IMR-90 (cell line): ENCODE data around the gene LYVE1. TPM values are rescaled to one million over a fixed set of nuclear protein-coding genes. Genes with fewer than 3 reads are reported as not detected.

Experiments used
- ATAC-seq: fragments of 200-7000 bp; cut with Tn5 transposase; 2 replicates; pipeline ENCODE4 v1.9.1; 2020; ENCODE audit warnings: low read depth, mild to moderate bottlenecking, moderate library complexity
- BruUV-seq: library from RNA; stranded (reverse); fragments of 400-500 nt; replicated peaks from 2 replicates; lab custom pipeline; 2021; lab: Mats Ljungman, UMichigan
- CTCF ChIA-PET: fragments of 300-600 bp; formaldehyde crosslinking; extraction: SDS; loops from one replicate; lab custom pipeline; 2021; ENCODE audit warnings: antibody characterized with exemption; lab: Yijun Ruan, JAX
- POLR2A ChIA-PET: fragments of 300-600 bp; sonication (Branson Sonifier 250); formaldehyde crosslinking; loops from one replicate; lab custom pipeline; 2022; ENCODE audit warnings: antibody characterized with exemption; ENCODE audit not compliant: unreplicated experiment; lab: Charles Lee
- DNase-seq: peaks from one replicate; pipeline ENCODE4 v3.0.0; 2013
- H2AFZ ChIP-seq: replicated peaks from 2 replicates; pipeline ENCODE3; 2013; ENCODE audit warnings: low read length, mild to moderate bottlenecking; ENCODE audit not compliant: poor library complexity
- H2AK5ac ChIP-seq: 2 replicates; pipeline ENCODE4 v1.6.1; 2013; ENCODE audit warnings: low read depth, low read length, inconsistent platforms
- H2AK9ac ChIP-seq: replicated peaks from 2 replicates; pipeline ENCODE3; 2013; ENCODE audit warnings: mild to moderate bottlenecking, low read depth, low read length, moderate library complexity; ENCODE audit not compliant: poor library complexity
- H2BK120ac ChIP-seq: 2 replicates; pipeline ENCODE4 v1.6.1; 2013; ENCODE audit warnings: low read depth, low read length, inconsistent platforms
- H2BK15ac ChIP-seq: 3 replicates; pipeline ENCODE4 v1.6.1; 2013; ENCODE audit warnings: low read depth, low read length, inconsistent platforms
- H2BK20ac ChIP-seq: 2 replicates; pipeline ENCODE4 v1.6.1; 2013; ENCODE audit warnings: low read depth, mild to moderate bottlenecking, inconsistent platforms, low read length, moderate library complexity
- H2BK5ac ChIP-seq: 2 replicates; pipeline ENCODE4 v1.6.1; 2013; ENCODE audit warnings: mild to moderate bottlenecking, low read depth, low read length, inconsistent platforms; ENCODE audit not compliant: poor library complexity, severe bottlenecking
- H3K14ac ChIP-seq: replicated peaks from 2 replicates; pipeline ENCODE4 v1.6.1; 2013; ENCODE audit warnings: low read depth, low read length, inconsistent platforms
- H3K18ac ChIP-seq: 2 replicates; pipeline ENCODE4 v1.6.1; 2013; ENCODE audit warnings: low read depth, low read length, control low read depth
- H3K23ac ChIP-seq: 2 replicates; pipeline ENCODE4 v1.6.1; 2013; ENCODE audit warnings: low read depth, low read length, inconsistent platforms
- H3K27ac ChIP-seq: 2 replicates; pipeline ENCODE4 v1.5.1; 2013; ENCODE audit warnings: mild to moderate bottlenecking, control low read depth, low read length; ENCODE audit not compliant: insufficient read depth
- H3K27me3 ChIP-seq: 2 replicates; pipeline ENCODE4 v1.6.1; 2013; ENCODE audit warnings: low read length; ENCODE audit not compliant: control insufficient read depth, insufficient read depth
- H3K36me3 ChIP-seq: 2 replicates; pipeline ENCODE4 v1.6.1; 2013; ENCODE audit warnings: low read length, mixed read lengths; ENCODE audit not compliant: control insufficient read depth, insufficient read depth
- H3K4ac ChIP-seq: 2 replicates; pipeline ENCODE4 v1.6.1; 2013; ENCODE audit warnings: low read depth, low read length, inconsistent platforms
- H3K4me1 ChIP-seq: 2 replicates; pipeline ENCODE4 v1.6.1; 2013; ENCODE audit warnings: low read length, mixed read lengths; ENCODE audit not compliant: control insufficient read depth, insufficient read depth
- H3K4me2 ChIP-seq: 2 replicates; pipeline ENCODE4 v1.6.1; 2013; ENCODE audit warnings: low read depth, mild to moderate bottlenecking, control low read depth, low read length, moderate library complexity
- H3K4me3 ChIP-seq: 2 replicates; pipeline ENCODE4 v1.5.1; 2013; ENCODE audit warnings: low read depth, mild to moderate bottlenecking, control low read depth, low read length, moderate library complexity; ENCODE audit not compliant: insufficient read depth
- H3K56ac ChIP-seq: 2 replicates; pipeline ENCODE4 v1.6.1; 2013; ENCODE audit warnings: low read length, inconsistent platforms; ENCODE audit not compliant: insufficient read depth; ENCODE audit errors: extremely low read depth
- H3K79me1 ChIP-seq, 2 experiments: 2 replicates each; pipeline ENCODE4 v1.6.1; 2013; ENCODE audit warnings: low read length in 2 of 2, inconsistent platforms in 1 of 2, low read depth in 1 of 2
- H3K9ac ChIP-seq: 2 replicates; pipeline ENCODE4 v1.6.1; 2013; ENCODE audit warnings: low read depth, low read length, control low read depth
- H3K9me1 ChIP-seq: 2 replicates; pipeline ENCODE4 v1.6.1; 2013; ENCODE audit warnings: low read length, inconsistent platforms; ENCODE audit not compliant: insufficient read depth
- H3K9me3 ChIP-seq: 2 replicates; pipeline ENCODE4 v1.6.1; 2013; ENCODE audit warnings: low read length; ENCODE audit not compliant: control insufficient read depth, insufficient read depth
- H4K20me1 ChIP-seq: 2 replicates; pipeline ENCODE4 v1.6.1; 2013; ENCODE audit warnings: low read length, inconsistent platforms; ENCODE audit not compliant: insufficient read depth
- H4K5ac ChIP-seq: 2 replicates; pipeline ENCODE4 v1.6.1; 2013; ENCODE audit warnings: mild to moderate bottlenecking, low read depth, low read length, control low read depth
- H4K8ac ChIP-seq, 2 experiments: 2 replicates each; pipeline ENCODE4 v1.6.1; 2013; ENCODE audit warnings: low read depth in 2 of 2, low read length in 2 of 2, control low read depth in 1 of 2, inconsistent platforms in 1 of 2
- H4K91ac ChIP-seq: 2 replicates; pipeline ENCODE4 v1.6.1; 2013; ENCODE audit warnings: low read depth, low read length, inconsistent platforms; ENCODE audit not compliant: insufficient read depth
- BHLHE40 ChIP-seq: fragments of 150-350 bp; IDR thresholded peaks from 2 replicates; pipeline ENCODE4 v1.6.1; 2016; ENCODE audit warnings: mild to moderate bottlenecking, low read depth, low read length
- CTCF ChIP-seq: conservative IDR thresholded peaks from 2 replicates; pipeline ENCODE4 v1.5.1; 2012; ENCODE audit warnings: mild to moderate bottlenecking, low read depth, low read length, improper control_type of control experiment
- ELK1 ChIP-seq: fragments of 150-350 bp; IDR thresholded peaks from 2 replicates; pipeline ENCODE4 v1.6.1; 2016; ENCODE audit warnings: low read depth, mild to moderate bottlenecking, low read length, moderate library complexity, borderline replicate concordance
- FOS ChIP-seq: fragments of 150-350 bp; IDR thresholded peaks from 2 replicates; pipeline ENCODE4 v1.6.1; 2016; ENCODE audit warnings: low read depth, low read length
- MAFK ChIP-seq: IDR thresholded peaks from 2 replicates; pipeline ENCODE4 v1.6.1; 2012; ENCODE audit warnings: low read depth, low read length, improper control_type of control experiment
- MAZ ChIP-seq: IDR thresholded peaks from 2 replicates; pipeline ENCODE4 v1.6.1; 2012; ENCODE audit warnings: low read depth, mild to moderate bottlenecking, low read length, improper control_type of control experiment, moderate library complexity, borderline replicate concordance
- MXI1 ChIP-seq: IDR thresholded peaks from 2 replicates; pipeline ENCODE4 v1.6.1; 2012; ENCODE audit warnings: low read depth, mild to moderate bottlenecking, low read length, moderate library complexity, borderline replicate concordance
- NFE2L2 ChIP-seq: fragments of 150-350 bp; IDR thresholded peaks from 2 replicates; pipeline ENCODE4 v1.6.1; 2016; ENCODE audit warnings: low read depth, mild to moderate bottlenecking, low read length
- POLR2A ChIP-seq: IDR thresholded peaks from 2 replicates; pipeline ENCODE4 v1.6.1; 2012; ENCODE audit warnings: mild to moderate bottlenecking, low read depth, low read length
- RAD21 ChIP-seq: IDR thresholded peaks from 2 replicates; pipeline ENCODE4 v1.6.1; 2012; ENCODE audit warnings: low read length, improper control_type of control experiment
- SMC3 ChIP-seq: fragments of 150-350 bp; IDR thresholded peaks from 2 replicates; pipeline ENCODE4 v1.6.1; 2016; ENCODE audit warnings: low read depth, mild to moderate bottlenecking, antibody characterized with exemption, low read length, moderate library complexity
- USF2 ChIP-seq: fragments of 150-350 bp; IDR thresholded peaks from 2 replicates; pipeline ENCODE4 v1.6.1; 2017; ENCODE audit warnings: mild to moderate bottlenecking, antibody characterized with exemption, low read length, low read depth
- WGBS, 2 experiments: methylation state at CpG; one replicate each; pipeline versions ENCODE4 v1.1.5 to v1.1.7; 2013; ENCODE audit warnings: missing lambda C conversion rate in 2 of 2; ENCODE audit not compliant: insufficient read length in 1 of 2; ENCODE audit errors: extremely low coverage in 2 of 2; 5-methylcytosine and 5-hydroxymethylcytosine counted together
- dilution Hi-C: fragments of 300-500 bp; cut with HindIII; formaldehyde crosslinking; loops from one replicate; pipeline ENCODE4 v1.14.3; 2018; ENCODE audit warnings: low sequenced_read_pairs; ENCODE audit not compliant: unreplicated experiment
- in situ Hi-C: fragments of 300-500 bp; cut with MboI; formaldehyde crosslinking; loops from 3 replicates; pipeline ENCODE4 v1.14.3; 2019; ENCODE audit warnings: low sequenced_read_pairs, inconsistent platforms, mixed read lengths
- intact Hi-C: fragments of 100-400 bp; cut with micrococcal nuclease; formaldehyde crosslinking; loops from 2 replicates; pipeline ENCODE4 v1.10.0; 2022
- polyA plus RNA-seq, 3 experiments: library from polyadenylated mRNA; depleted of rRNA; stranded (reverse); fragments of >200 nt; gene quantifications; 2 replicates each; pipeline ENCODE4 v1.2.3, GENCODE V29; 2012; ENCODE audit warnings: low replicate concordance in 1 of 3
- total RNA-seq: library from RNA; depleted of rRNA; stranded (reverse); fragments of >200 nt; gene quantifications from 2 replicates; pipeline ENCODE4 v1.2.3, GENCODE V29; 2012

Gene LYVE1
- total and polyA plus RNA-seq, 2 of the 4 experiments (the other 2 are of a cell fraction): not detected

GRCh38 chr11:10602945-10603344 lies 34.5 kb upstream of the LYVE1 start:
- Histone ChIP-seq H3K14ac (no peak overlapping the region), H3K4me1 (peaks cover 46% of the 10 kb centered on the region), H2AFZ (no peak overlapping the region), H3K4me3 (no peak overlapping the region), H3K56ac (no peak overlapping the region), H3K9ac (no peak overlapping the region), H3K36me3 (peaks cover 39% of the 10 kb centered on the region), H3K79me1 (peaks cover 0 to 24% of the 10 kb centered on the region in 2 experiments; a peak in 2 of 4 replicates), H3K27me3 (no peaks in the 10 kb centered on the region), H2AK5ac (no peak overlapping the region), H3K4me2 (no peak overlapping the region), H3K4ac (no peak overlapping the region), H3K9me1 (peaks cover 43% of the 10 kb centered on the region), H4K5ac (no peak overlapping the region), H4K8ac (no peak overlapping the region), H2AK9ac (no peak overlapping the region), H3K27ac (no peak overlapping the region), H2BK20ac (no peak overlapping the region), H2BK120ac (no peak overlapping the region), H3K9me3 (no peaks in the 10 kb centered on the region), H4K91ac (no peak overlapping the region), H2BK5ac (no peak overlapping the region), H3K23ac (no peak overlapping the region), H4K20me1 (no peaks in the 10 kb centered on the region), H3K18ac (no peak overlapping the region; the same call in 1 of the 2 replicates), H2BK15ac (no peak overlapping the region)
- ChIA-PET POLR2A (no interaction called here), CTCF (no interaction called here)
- DNase-seq: no peak
- no peak for ATAC-seq
- in situ Hi-C loops: no loop called here
- TF ChIP-seq RAD21: no peak
- TF ChIP-seq MAZ: no peak
- no peak for TF ChIP-seq CTCF
- no peak for TF ChIP-seq ELK1
- no peak for TF ChIP-seq USF2
- TF ChIP-seq FOS: no peak
- TF ChIP-seq MXI1: no peak
- TF ChIP-seq POLR2A: no peak
- TF ChIP-seq NFE2L2: no peak
- TF ChIP-seq BHLHE40: no peak
- no peak for TF ChIP-seq MAFK
- TF ChIP-seq SMC3: no peak
- intact Hi-C loops: no loop called here
- dilution Hi-C loops: no loop called here
- no TSS peak for BruUV-seq
- WGBS, 2 experiments: 97% methylated on average over 6 of the region's 12 CpGs; no CpG with 5 or more reads in 1 of the 2 experiments
